SK-N-SH treated with all-trans-retinoic acid at 6 μM for 48 hours (cell line): ENCODE data around the gene PIP5K1C.

ENCODE experiments used
- ATAC-seq: fragments of 200-7000 bp; cut with Tn5 transposase; 3 replicates; pipeline ENCODE4 v1.9.1; 2020; ENCODE audit warnings: mild to moderate bottlenecking, moderate library complexity
- ARNTL ChIP-seq: fragments of 450-650 bp; formaldehyde crosslinking; IDR thresholded peaks from 2 replicates; pipeline ENCODE4 v1.5.0; 2020; ENCODE audit warnings: low read depth, mild to moderate bottlenecking, moderate library complexity, borderline replicate concordance
- BACH2 ChIP-seq: fragments of 250-450 bp; sonication (Bioruptor Pico); IDR thresholded peaks from 2 replicates; pipeline ENCODE4 v1.9.0; 2021; ENCODE audit warnings: mild to moderate bottlenecking, borderline replicate concordance
- CREB5 ChIP-seq: fragments of 250-450 bp; sonication (Bioruptor Pico); IDR thresholded peaks from 2 replicates; pipeline ENCODE4 v1.5.1; 2020; ENCODE audit warnings: low read depth, mild to moderate bottlenecking, moderate library complexity
- CSRNP3 ChIP-seq: fragments of 250-450 bp; sonication (Bioruptor Pico); IDR thresholded peaks from 2 replicates; pipeline ENCODE4 v1.5.1; 2021; ENCODE audit warnings: mild to moderate bottlenecking, moderate library complexity
- ESRRG ChIP-seq: fragments of 250-450 bp; sonication (Bioruptor Pico); IDR thresholded peaks from 2 replicates; pipeline ENCODE4 v1.6.1; 2021; ENCODE audit warnings: mild to moderate bottlenecking
- GLIS3 ChIP-seq: fragments of 250-450 bp; sonication (Bioruptor Pico); IDR thresholded peaks from 2 replicates; pipeline ENCODE4 v1.5.0; 2020; ENCODE audit warnings: mild to moderate bottlenecking, moderate library complexity
- ISL1 ChIP-seq: fragments of 250-450 bp; sonication (Bioruptor Pico); IDR thresholded peaks from 2 replicates; pipeline ENCODE4 v2.1.2; 2022; ENCODE audit warnings: mild to moderate bottlenecking, moderate library complexity
- OSR1 ChIP-seq: fragments of 250-450 bp; sonication (Bioruptor Pico); IDR thresholded peaks from 2 replicates; pipeline ENCODE4 v1.8.0; 2022; ENCODE audit warnings: moderate library complexity, mild to moderate bottlenecking, inconsistent platforms
- PATZ1 ChIP-seq: fragments of 250-450 bp; sonication (Bioruptor Pico); IDR thresholded peaks from 2 replicates; pipeline ENCODE4 v1.8.0; 2020; ENCODE audit warnings: mild to moderate bottlenecking, moderate library complexity, borderline replicate concordance
- POU6F1 ChIP-seq: fragments of 250-450 bp; sonication (Bioruptor Pico); IDR thresholded peaks from 2 replicates; pipeline ENCODE4 v1.8.0; 2021; ENCODE audit warnings: low read depth, mild to moderate bottlenecking, moderate library complexity, borderline replicate concordance
- PPARA ChIP-seq: fragments of 250-450 bp; sonication (Bioruptor Pico); IDR thresholded peaks from 2 replicates; pipeline ENCODE4 v1.5.0; 2020; ENCODE audit warnings: mild to moderate bottlenecking, borderline replicate concordance
- RARB ChIP-seq: fragments of 250-450 bp; sonication (Bioruptor Pico); IDR thresholded peaks from 2 replicates; pipeline ENCODE4 v1.8.0; 2021; ENCODE audit warnings: mild to moderate bottlenecking, moderate library complexity
- SNAI2 ChIP-seq: fragments of 250-450 bp; sonication (Bioruptor Pico); IDR thresholded peaks from 2 replicates; pipeline ENCODE4 v1.5.0; 2020; ENCODE audit warnings: mild to moderate bottlenecking, moderate library complexity
- TOX ChIP-seq: fragments of 250-450 bp; sonication (Bioruptor Pico); IDR thresholded peaks from 2 replicates; pipeline ENCODE4 v1.8.0; 2021; ENCODE audit warnings: mild to moderate bottlenecking, moderate library complexity, borderline replicate concordance
- TSHZ2 ChIP-seq: fragments of 250-450 bp; sonication (Bioruptor Pico); IDR thresholded peaks from 2 replicates; pipeline ENCODE4 v1.5.0; 2020; ENCODE audit warnings: mild to moderate bottlenecking, moderate library complexity
- ZC3H10 ChIP-seq: fragments of 250-450 bp; sonication (Bioruptor Pico); IDR thresholded peaks from 2 replicates; pipeline ENCODE4 v1.5.1; 2021; ENCODE audit warnings: mild to moderate bottlenecking, moderate library complexity
- ZFP3 ChIP-seq: fragments of 250-450 bp; sonication (Bioruptor Pico); IDR thresholded peaks from 2 replicates; pipeline ENCODE4 v1.5.0; 2020; ENCODE audit warnings: mild to moderate bottlenecking, moderate library complexity
- ZFP30 ChIP-seq: fragments of 450-650 bp; formaldehyde crosslinking; IDR thresholded peaks from 2 replicates; pipeline ENCODE4 v1.5.0; 2022; ENCODE audit warnings: mild to moderate bottlenecking, moderate library complexity
- ZNF565 ChIP-seq: fragments of 450-650 bp; formaldehyde crosslinking; conservative IDR thresholded peaks from 2 replicates; pipeline ENCODE4 v1.5.0; 2020; ENCODE audit warnings: low read depth, mild to moderate bottlenecking, moderate library complexity
- ZNF8 ChIP-seq: fragments of 450-650 bp; formaldehyde crosslinking; IDR thresholded peaks from 2 replicates; pipeline ENCODE4 v1.5.0; 2020; ENCODE audit warnings: mild to moderate bottlenecking, moderate library complexity

The PIP5K1C gene

GRCh38 chr19:3733549-3734309 lies 33.5 kb upstream of the PIP5K1C start (continued):
- TF ChIP-seq SNAI2 (CRISPR knock-in tag): no peak
- TF ChIP-seq TSHZ2 (CRISPR knock-in tag): no peak

DNA sequence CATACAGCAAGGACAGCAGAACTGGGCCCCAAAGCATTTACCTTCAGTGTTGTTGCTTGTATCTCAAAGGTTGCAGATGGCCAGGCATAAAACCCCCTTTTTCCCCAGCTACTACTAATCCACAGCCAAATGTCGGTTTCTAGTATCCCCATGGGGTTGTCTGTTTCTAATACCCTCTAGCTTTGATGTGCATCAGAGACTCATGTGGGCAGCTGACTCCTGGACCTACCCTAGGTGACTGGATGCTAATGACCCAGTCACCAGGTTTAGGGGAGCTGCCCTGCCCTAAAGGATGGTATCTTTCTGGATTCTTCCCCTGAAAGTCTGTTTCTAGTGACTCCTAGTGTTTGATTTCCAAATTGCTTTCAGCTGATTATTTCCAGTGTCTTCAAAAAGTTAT lies 31.8 kb upstream of the PIP5K1C start:
- ATAC-seq: no peak

More for the DNA sequence above, 31.8 kb upstream of the PIP5K1C start:
- no peak for TF ChIP-seq POU6F1 (CRISPR knock-in tag)
- no peak for TF ChIP-seq ARNTL (CRISPR knock-in tag)
- no peak for TF ChIP-seq CREB5 (CRISPR knock-in tag)
- TF ChIP-seq ESRRG (CRISPR knock-in tag): no peak
- no peak for TF ChIP-seq ZNF8 (CRISPR knock-in tag)
- TF ChIP-seq ZNF565 (CRISPR knock-in tag): no peak
- TF ChIP-seq PATZ1 (CRISPR knock-in tag): no peak
- no peak for TF ChIP-seq BACH2 (CRISPR knock-in tag)
- no peak for TF ChIP-seq TOX (CRISPR knock-in tag)
- no peak for TF ChIP-seq ISL1 (CRISPR knock-in tag)
- TF ChIP-seq ZFP3: no peak
- TF ChIP-seq CSRNP3 (CRISPR knock-in tag): no peak
- no peak for TF ChIP-seq GLIS3
- TF ChIP-seq OSR1: no peak
- TF ChIP-seq ZC3H10: no peak
- TF ChIP-seq RARB (CRISPR knock-in tag): no peak
- no peak for TF ChIP-seq PPARA (CRISPR knock-in tag)
- no peak for TF ChIP-seq TSHZ2 (CRISPR knock-in tag)
- TF ChIP-seq SNAI2 (CRISPR knock-in tag): no peak
- TF ChIP-seq ZFP30: no peak
